Measurements from ENCODE around the gene PXDC1.

Gene PXDC1

GRCh38 chr6:3751077-3751729, at the start of gene PXDC1:
Gene PXDC1 (minus strand): TSS chr6:3751713. CDS start chr6:3751531, 182 bp downstream.
- Histone ChIP-seq H3K27me3 (peaks cover 0 to 63% (median 57%) of the 10 kb centered on the region in 11 experiments; a peak in 20 of 22 replicates), H3K4me2 (peak within 1 kb of the TSS; percentile 84 to 100 (median 96))

GRCh38 chr6:3800850-3801591, 49.5 kb upstream of the PXDC1 start:
- Histone ChIP-seq H3K9ac (peak overlapping the region in 1 of 11 experiments; percentile 3; a peak in 1 of 22 replicates), H3K27me3 (no peaks in the 10 kb centered on the region), H3K9me3 (replicated peaks in 1 of 11) (no peaks in the 10 kb centered on the region; a peak in 1 of 22 replicates), H4K20me1 (no peaks in the 10 kb centered on the region), H3K27ac (no peak overlapping the region), H3K4me1 (peaks cover 43 to 71% (median 47%) of the 10 kb centered on the region in 10 experiments), H3K36me3 (no peaks in the 10 kb centered on the region), H3K4me3 (no peak overlapping the region), H3K4me2 (peak overlapping the region; percentile 40 to 87 (median 79))
- TF ChIP-seq Cebpa-rat (IDR thresholded peaks at IDR 0.05): no peak

More at GRCh38 chr6:3751077-3751729, at the start of gene PXDC1:
- peak within 1 kb of the TSS; percentile 61 to 90 (median 77) for H3K27ac ChIP-seq
- peak within 1 kb of the TSS; percentile 68 to 83 (median 76) for H3K4me3 ChIP-seq
- TF ChIP-seq Cebpa-rat (IDR thresholded peaks at IDR 0.05): no peak
- H3K9me3 ChIP-seq (replicated peaks in 1 of 11): no peaks in the 10 kb centered on the region
- H3K9ac ChIP-seq: peak within 1 kb of the TSS; percentile 67 to 93 (median 82)
- H4K20me1 ChIP-seq: peaks cover 27 to 46% (median 40%) of the 10 kb centered on the region in 11 experiments; a peak in 21 of 22 replicates
- H3K4me1 ChIP-seq: peaks cover 16 to 38% (median 35%) of the 10 kb centered on the region in 10 experiments
- peaks cover 0 to 18% (median 0%) of the 10 kb centered on the region in 11 experiments; a peak in 3 of 22 replicates for H3K36me3 ChIP-seq

GRCh38 chr6:3799719-3800118, 48.2 kb upstream of the PXDC1 start:
- Histone ChIP-seq H3K4me2 (peak overlapping the region; percentile 40 to 87 (median 80); a peak in 21 of 22 replicates), H3K4me3 (no peak overlapping the region), H3K27ac (no peak overlapping the region), H3K9me3 (replicated peaks in 1 of 11) (no peaks in the 10 kb centered on the region; a peak in 1 of 22 replicates), H3K9ac (no peak overlapping the region), H3K4me1 (peaks cover 43 to 73% (median 47%) of the 10 kb centered on the region in 10 experiments), H3K27me3 (no peaks in the 10 kb centered on the region), H4K20me1 (no peaks in the 10 kb centered on the region), H3K36me3 (no peaks in the 10 kb centered on the region)
- no peak for TF ChIP-seq Cebpa-rat (IDR thresholded peaks at IDR 0.05)

GRCh38 chr6:3798055-3798919, 46.8 kb upstream of the PXDC1 start:
- H3K9me3 ChIP-seq (replicated peaks in 1 of 11): no peaks in the 10 kb centered on the region; a peak in 1 of 22 replicates
- H3K27me3 ChIP-seq: no peaks in the 10 kb centered on the region
- H3K4me1 ChIP-seq: peaks cover 55 to 80% (median 57%) of the 10 kb centered on the region in 10 experiments
- no peaks in the 10 kb centered on the region for H3K36me3 ChIP-seq
- H3K4me3 ChIP-seq: peak overlapping the region in 1 of 10 experiments; percentile 30; a peak in 1 of 20 replicates
- no peaks in the 10 kb centered on the region for H4K20me1 ChIP-seq
- H3K9ac ChIP-seq: no peak overlapping the region
- TF ChIP-seq Cebpa-rat (IDR thresholded peaks at IDR 0.05): no peak
- H3K27ac ChIP-seq: peak overlapping the region in 6 of 11 experiments; percentile 31 to 47 (median 38); a peak in 10 of 22 replicates
- peak overlapping the region; percentile 67 to 87 (median 80) for H3K4me2 ChIP-seq

DNA sequence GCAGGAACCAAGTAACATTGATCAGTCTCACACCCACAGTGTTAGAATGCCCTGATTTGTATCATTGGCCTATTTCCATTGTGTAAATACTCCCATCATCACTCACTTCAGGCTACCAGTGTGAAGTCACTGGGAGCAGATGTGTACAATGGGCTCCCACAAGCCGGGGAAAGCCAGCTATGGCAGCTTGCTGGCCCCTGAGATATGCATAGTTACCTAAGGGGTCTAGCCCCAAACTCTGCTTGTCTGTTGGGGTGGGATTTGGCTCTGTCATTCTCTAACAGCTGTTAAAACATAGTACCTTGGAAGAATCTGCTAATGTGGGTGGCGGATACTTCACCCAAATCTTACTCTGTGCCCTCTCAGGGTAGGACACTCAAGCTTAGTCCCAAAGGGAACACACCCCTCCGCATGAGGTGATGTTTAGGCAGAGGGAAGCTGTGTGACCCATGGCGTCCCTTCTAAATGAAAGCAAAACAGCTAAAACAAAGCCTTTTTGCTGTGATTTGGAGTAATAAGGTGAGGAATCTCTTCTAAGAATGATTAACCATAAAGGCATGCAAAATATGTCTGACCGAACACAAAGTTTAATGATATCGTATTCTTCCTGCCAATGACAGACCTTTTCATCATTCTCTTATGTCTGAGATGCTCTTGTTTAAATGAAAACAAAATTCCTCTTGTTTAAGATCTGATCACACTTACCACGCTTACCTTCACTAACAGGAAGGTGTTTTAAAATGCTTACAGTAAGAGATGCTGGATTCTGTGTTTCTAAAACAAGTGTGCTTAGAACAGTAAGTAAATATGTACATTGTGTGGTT, 45.9 kb upstream of the PXDC1 start:
- Histone ChIP-seq H3K9ac (no peak overlapping the region), H3K4me1 (peaks cover 55 to 83% (median 58%) of the 10 kb centered on the region in 10 experiments), H3K27me3 (no peaks in the 10 kb centered on the region), H3K27ac (no peak overlapping the region), H4K20me1 (no peaks in the 10 kb centered on the region), H3K4me3 (no peak overlapping the region), H3K4me2 (peak overlapping the region in 10 of 11 experiments; percentile 67 to 87 (median 80); a peak in 15 of 22 replicates), H3K9me3 (replicated peaks in 1 of 11) (no peaks in the 10 kb centered on the region; a peak in 1 of 22 replicates), H3K36me3 (no peaks in the 10 kb centered on the region)
- TF ChIP-seq Cebpa-rat (IDR thresholded peaks at IDR 0.05): no peak

- H3K36me3 ChIP-seq: no peaks in the 10 kb centered on the region
- H3K9me3 ChIP-seq (replicated peaks in 1 of 11): no peaks in the 10 kb centered on the region; a peak in 1 of 22 replicates
- H3K27ac ChIP-seq: no peak overlapping the region
- H4K20me1 ChIP-seq: no peaks in the 10 kb centered on the region
- peaks cover 56 to 87% (median 64%) of the 10 kb centered on the region in 10 experiments for H3K4me1 ChIP-seq
- no peak overlapping the region for H3K4me3 ChIP-seq
- no peak for TF ChIP-seq Cebpa-rat (IDR thresholded peaks at IDR 0.05)
- no peaks in the 10 kb centered on the region for H3K27me3 ChIP-seq
- H3K9ac ChIP-seq: no peak overlapping the region
- peak overlapping the region in 1 of 11 experiments; percentile 16; a peak in 1 of 22 replicates for H3K4me2 ChIP-seq
Observed at GRCh38 chr6:3796719-3797041, 45.2 kb upstream of the PXDC1 start.

GRCh38 chr6:3795836-3796718, 44.6 kb upstream of the PXDC1 start:
- H3K36me3 ChIP-seq: no peaks in the 10 kb centered on the region
- H3K27ac ChIP-seq: no peak overlapping the region
- H3K9me3 ChIP-seq (replicated peaks in 1 of 11): no peaks in the 10 kb centered on the region; a peak in 1 of 22 replicates
- no peaks in the 10 kb centered on the region for H3K27me3 ChIP-seq
- no peak overlapping the region for H3K4me3 ChIP-seq
- no peaks in the 10 kb centered on the region for H4K20me1 ChIP-seq
- H3K9ac ChIP-seq: no peak overlapping the region
- H3K4me1 ChIP-seq: peaks cover 52 to 87% (median 62%) of the 10 kb centered on the region in 10 experiments
- peak overlapping the region in 1 of 11 experiments; percentile 16; a peak in 1 of 22 replicates for H3K4me2 ChIP-seq
- TF ChIP-seq Cebpa-rat (IDR thresholded peaks at IDR 0.05): no peak

All from BLaER1 treated with 17β-estradiol and CSF1 and Interleukin-3, amounts not matched to agents 10 nM and 100 nM (cell line).